Calu3 (cell line): ENCODE data around the gene USF3. TPM values are rescaled to one million over a fixed set of nuclear protein-coding genes. Genes with fewer than 3 reads are reported as not detected.
A peak's percentile ranks its signal among the peaks of the same experiment; 100 is the strongest.

ENCODE experiments used
- BruUV-seq: library from RNA; stranded (reverse); fragments of 400-500 nt; replicated peaks from 2 replicates; lab custom pipeline; 2021; lab: Mats Ljungman, UMichigan
- CTCF ChIA-PET: fragments of 300-600 bp; sonication (Branson Sonifier 250); formaldehyde crosslinking; loops from one replicate; lab custom pipeline; 2022; ENCODE audit warnings: antibody characterized with exemption; lab: Charles Lee
- DNase-seq: peaks from one replicate; pipeline ENCODE4 v3.0.0; 2022
- H3K27ac Mint-ChIP-seq: one replicate; pipeline ENCODE4 v1.8.0; 2022; ENCODE audit warnings: mixed read lengths; ENCODE audit not compliant: unreplicated experiment
- H3K27me3 Mint-ChIP-seq: one replicate; pipeline ENCODE4 v1.8.0; 2022; ENCODE audit warnings: mixed read lengths; ENCODE audit not compliant: unreplicated experiment
- H3K36me3 Mint-ChIP-seq: one replicate; pipeline ENCODE4 v1.8.0; 2022; ENCODE audit warnings: mild to moderate bottlenecking, moderate library complexity, mixed read lengths; ENCODE audit not compliant: insufficient read depth, unreplicated experiment
- H3K4me1 Mint-ChIP-seq: one replicate; pipeline ENCODE4 v1.8.0; 2022; ENCODE audit warnings: mild to moderate bottlenecking, low read depth, mixed read lengths; ENCODE audit not compliant: unreplicated experiment
- H3K4me3 Mint-ChIP-seq: one replicate; pipeline ENCODE4 v1.8.0; 2022; ENCODE audit warnings: mild to moderate bottlenecking, low read depth, moderate library complexity, mixed read lengths; ENCODE audit not compliant: unreplicated experiment
- H3K9me3 Mint-ChIP-seq: one replicate; pipeline ENCODE4 v1.8.0; 2022; ENCODE audit warnings: low read depth, mixed read lengths; ENCODE audit not compliant: unreplicated experiment
- intact Hi-C: fragments of 100-400 bp; cut with micrococcal nuclease; formaldehyde crosslinking; loops from one replicate; pipeline ENCODE4 v1.10.0; 2022; ENCODE audit not compliant: unreplicated experiment
- total RNA-seq: library from RNA; stranded (reverse); gene quantifications from 2 replicates; pipeline ENCODE4 v1.2.3, GENCODE V29; 2022
- TF ChIP-seq, protein P1 (sequence below): fragments of 200-600 bp; IDR thresholded peaks from one replicate; pipeline ENCODE4 v1.8.0; 2022; ENCODE audit warnings: antibody characterized with exemption; ENCODE audit not compliant: unreplicated experiment

USF3 gene
- total RNA-seq, 1 experiment from 2014 or later = 10.7 TPM

DNA sequence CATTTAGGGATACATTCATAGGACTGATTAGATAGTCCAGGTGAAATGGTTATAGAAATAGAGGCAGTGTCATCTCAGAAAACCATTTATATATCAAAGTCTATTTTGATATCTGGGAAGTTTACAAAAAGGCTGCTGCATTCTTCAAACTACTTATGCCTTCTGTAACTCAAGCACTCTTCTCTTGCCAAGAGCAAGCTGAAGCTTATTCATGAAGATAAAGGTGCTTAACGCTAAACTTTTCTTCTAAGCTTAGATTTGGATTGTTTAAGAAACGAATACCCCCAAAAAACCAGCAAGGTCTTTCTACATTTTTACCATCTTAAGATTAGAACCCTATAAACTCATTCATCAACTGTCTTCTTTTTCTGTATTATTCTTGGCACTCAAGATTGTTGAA lies 23.3 kb upstream of the USF3 start:
- Mint-ChIP-seq H3K27ac (no peak overlapping the region), H3K27me3 (no peaks in the 10 kb centered on the region), H3K36me3 (peaks cover 28% of the 10 kb centered on the region)

DNA sequence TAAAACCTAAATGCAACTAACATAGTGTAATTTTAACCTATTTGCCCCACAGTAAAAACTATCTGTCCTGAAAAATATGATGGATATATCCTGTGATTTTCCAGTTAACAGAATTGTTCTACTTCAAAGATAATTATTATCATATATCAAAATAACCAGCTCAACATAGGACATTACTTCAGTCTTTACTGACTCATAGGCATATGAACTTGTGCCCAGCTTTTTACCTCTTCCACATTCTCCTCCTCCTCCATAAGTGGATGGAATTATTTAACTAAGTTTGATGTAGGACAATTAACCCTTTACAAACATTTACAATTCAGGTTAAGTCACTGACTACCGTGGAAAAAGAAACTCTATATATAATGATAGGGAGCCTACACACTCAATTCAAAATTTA lies 22.9 kb upstream of the USF3 start:
- CTCF ChIA-PET = interaction anchor here (0.8 kb wide), 1 partner anchor 23 kb away, joined by 6 read pairs; the partner anchor contains the start of gene USF3
- Mint-ChIP-seq H3K27ac (no peak overlapping the region), H3K4me3 (no peak overlapping the region), H3K4me1 (no peaks in the 10 kb centered on the region), H3K27me3 (no peaks in the 10 kb centered on the region), H3K9me3 (no peaks in the 10 kb centered on the region), H3K36me3 (peaks cover 30% of the 10 kb centered on the region)
- TF ChIP-seq, protein P1, sequence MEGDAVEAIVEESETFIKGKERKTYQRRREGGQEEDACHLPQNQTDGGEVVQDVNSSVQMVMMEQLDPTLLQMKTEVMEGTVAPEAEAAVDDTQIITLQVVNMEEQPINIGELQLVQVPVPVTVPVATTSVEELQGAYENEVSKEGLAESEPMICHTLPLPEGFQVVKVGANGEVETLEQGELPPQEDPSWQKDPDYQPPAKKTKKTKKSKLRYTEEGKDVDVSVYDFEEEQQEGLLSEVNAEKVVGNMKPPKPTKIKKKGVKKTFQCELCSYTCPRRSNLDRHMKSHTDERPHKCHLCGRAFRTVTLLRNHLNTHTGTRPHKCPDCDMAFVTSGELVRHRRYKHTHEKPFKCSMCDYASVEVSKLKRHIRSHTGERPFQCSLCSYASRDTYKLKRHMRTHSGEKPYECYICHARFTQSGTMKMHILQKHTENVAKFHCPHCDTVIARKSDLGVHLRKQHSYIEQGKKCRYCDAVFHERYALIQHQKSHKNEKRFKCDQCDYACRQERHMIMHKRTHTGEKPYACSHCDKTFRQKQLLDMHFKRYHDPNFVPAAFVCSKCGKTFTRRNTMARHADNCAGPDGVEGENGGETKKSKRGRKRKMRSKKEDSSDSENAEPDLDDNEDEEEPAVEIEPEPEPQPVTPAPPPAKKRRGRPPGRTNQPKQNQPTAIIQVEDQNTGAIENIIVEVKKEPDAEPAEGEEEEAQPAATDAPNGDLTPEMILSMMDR = no peak
- DNase-seq = no peak
- intact Hi-C loops = no loop called here
- BruUV-seq = TSS peak; percentile 23

More for the DNA sequence above, 23.3 kb upstream of the USF3 start:
- DNase-seq = no peak
- TF ChIP-seq, protein P1 = no peak
- intact Hi-C loops = no loop called here
- no peak overlapping the region for H3K4me3 Mint-ChIP-seq
- H3K4me1 Mint-ChIP-seq = no peaks in the 10 kb centered on the region
- no peaks in the 10 kb centered on the region for H3K9me3 Mint-ChIP-seq
- no TSS peak for BruUV-seq
- CTCF ChIA-PET = interaction anchor here (0.8 kb wide), 1 partner anchor 23 kb away, joined by 6 read pairs; the partner anchor contains the start of gene USF3

DNA sequence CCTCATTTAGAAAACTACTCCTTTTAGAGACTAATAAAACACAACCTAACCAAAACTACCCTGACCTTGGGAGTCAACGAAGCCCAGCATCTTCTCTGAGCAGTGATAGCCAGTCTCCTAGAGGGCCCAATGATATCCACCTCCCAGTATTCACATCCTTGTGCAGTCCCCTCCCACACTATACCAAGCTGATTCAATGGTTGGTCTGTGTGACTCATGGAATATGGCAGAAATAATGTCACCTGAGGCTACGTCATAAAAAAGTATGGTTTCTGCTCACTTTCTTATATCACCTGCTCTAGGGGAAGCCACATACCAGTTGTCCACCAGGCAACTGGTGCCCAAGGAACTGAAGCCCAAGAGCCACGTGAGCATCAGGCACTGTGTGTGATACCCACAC lies 21.4 kb upstream of the USF3 start:
- no peak for DNase-seq
- Mint-ChIP-seq H3K27me3 (no peaks in the 10 kb centered on the region), H3K4me3 (no peak overlapping the region), H3K9me3 (no peaks in the 10 kb centered on the region), H3K27ac (no peak overlapping the region), H3K4me1 (peaks cover under 1% of the 10 kb centered on the region), H3K36me3 (peaks cover 30% of the 10 kb centered on the region)
- TF ChIP-seq, protein P1 = no peak
- intact Hi-C loops = no loop called here
- CTCF ChIA-PET = no interaction called here
- BruUV-seq = no TSS peak

DNA sequence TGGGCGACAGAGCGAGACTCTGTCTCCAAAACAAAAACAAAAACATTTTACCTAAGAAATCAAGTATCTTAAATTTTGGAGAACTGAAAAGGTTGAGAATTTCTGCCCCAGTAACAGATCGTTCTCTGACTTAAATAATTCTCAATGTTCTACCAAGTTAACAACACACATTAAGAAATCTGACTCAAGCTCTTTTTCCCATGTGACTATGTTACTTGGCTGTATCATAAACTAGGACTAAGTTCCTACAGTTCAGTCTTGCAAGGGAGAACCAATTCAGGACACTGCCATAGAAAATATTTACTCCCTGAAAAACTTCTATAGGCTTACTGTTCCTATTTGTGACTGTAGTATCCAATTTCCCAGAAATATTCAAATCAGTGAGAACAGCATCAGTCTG lies 20.9 kb upstream of the USF3 start:
- Mint-ChIP-seq H3K36me3 (peaks cover 30% of the 10 kb centered on the region), H3K4me1 (peaks cover 5% of the 10 kb centered on the region), H3K9me3 (no peaks in the 10 kb centered on the region), H3K27ac (no peak overlapping the region), H3K4me3 (no peak overlapping the region), H3K27me3 (no peaks in the 10 kb centered on the region)
- CTCF ChIA-PET = no interaction called here
- no peak for DNase-seq
- TF ChIP-seq, protein P1 = no peak
- intact Hi-C loops = no loop called here
- no TSS peak for BruUV-seq
